ENCODE data around the gene GLCE.

GRCh38 chr15:69275933-69276560 is 115.6 kb downstream of the GLCE start:
- TF ChIP-seq ZFP30 (CRISPR knock-in tag; IDR thresholded peaks at IDR 0.05), result no peak
- TF ChIP-seq ISL1 (CRISPR knock-in tag; IDR thresholded peaks at IDR 0.05), result no peak
- TF ChIP-seq CSDC2 (CRISPR knock-in tag; IDR thresholded peaks at IDR 0.05), result no peak
- TF ChIP-seq PATZ1 (CRISPR knock-in tag; IDR thresholded peaks at IDR 0.05; ENCODE audit: borderline replicate concordance), result no peak
- no peak for TF ChIP-seq BACH2 (CRISPR knock-in tag; IDR thresholded peaks at IDR 0.05; ENCODE audit: borderline replicate concordance)
- TF ChIP-seq ZNF565 (CRISPR knock-in tag; conservative IDR thresholded peaks at IDR 0.05; ENCODE audit: low read depth), result no peak
- no peak for TF ChIP-seq TCF4 (CRISPR knock-in tag; IDR thresholded peaks at IDR 0.05; ENCODE audit: borderline replicate concordance)
- no peak for TF ChIP-seq POU6F1 (CRISPR knock-in tag; IDR thresholded peaks at IDR 0.05; ENCODE audit: borderline replicate concordance, low read depth)
- no peak for TF ChIP-seq SNAI2 (CRISPR knock-in tag; IDR thresholded peaks at IDR 0.05)
- TF ChIP-seq ZNF70 (CRISPR knock-in tag; IDR thresholded peaks at IDR 0.05), result no peak

Measured in SK-N-SH treated with all-trans-retinoic acid at 6 μM for 48 hours (cell line).